K562 (cell line): ENCODE data around the gene PLTP. TPM values are rescaled to one million over a fixed set of nuclear protein-coding genes. Genes with fewer than 3 reads are reported as not detected.

Experiments used
- ATF1 ChIP-seq, 2 experiments: fragments of 450-650 bp in 1 of 2; IDR thresholded peaks; 2 replicates each; pipeline ENCODE4 v1.6.1; 2016; ENCODE audit warnings: missing compliant biosample characterization in 1 of 2, missing genetic modification characterization in 1 of 2
- BACH1 ChIP-seq: fragments of 200-800 bp; sonication (Bioruptor generic); IDR thresholded peaks from 2 replicates; pipeline ENCODE4 v1.6.1; 2016; ENCODE audit warnings: missing genetic modification characterization, missing compliant biosample characterization
- MECOM ChIP-seq: fragments of 250-450 bp; sonication (Bioruptor Pico); IDR thresholded peaks from 2 replicates; pipeline ENCODE4 v1.8.0; 2022; ENCODE audit warnings: inconsistent platforms
- MTA2 ChIP-seq: fragments of 450-650 bp; IDR thresholded peaks from 2 replicates; pipeline ENCODE4 v1.6.1; 2016; ENCODE audit warnings: low read depth
- NFIC ChIP-seq: fragments of 450-650 bp; IDR thresholded peaks from 2 replicates; pipeline ENCODE4 v1.6.1; 2017; ENCODE audit warnings: mild to moderate bottlenecking, inconsistent platforms
- SMARCE1 ChIP-seq: fragments of 450-650 bp; IDR thresholded peaks from 2 replicates; pipeline ENCODE4 v1.7.1; 2016; ENCODE audit warnings: mild to moderate bottlenecking
- ZC3H8 ChIP-seq: fragments of 450-650 bp; IDR thresholded peaks from 2 replicates; pipeline ENCODE4 v1.6.1; 2017
- ZNF174 ChIP-seq: fragments of 250-450 bp; sonication (Bioruptor Pico); IDR thresholded peaks from 2 replicates; pipeline ENCODE4 v1.4.0; 2020; ENCODE audit warnings: mild to moderate bottlenecking
- polyA plus RNA-seq, 8 experiments: library from polyadenylated mRNA; depleted of rRNA in 4 of 8; stranded (reverse) in 5 of 8; unstranded in 3 of 8; fragments of >200 nt; fragmentation: Nextera tagmentation in 2 of 8; fragmentation: Illumina TruSeq in 1 of 8; extraction: Ambion mirVana in 2 of 8; extraction: Trizol in 1 of 8; gene quantifications; 2 replicates each; pipeline versions ENCODE4 v1.2.1 to v1.2.3, GENCODE V29; 2011 to 2014; ENCODE audit warnings: inconsistent platforms in 1 of 8, missing spikeins in 1 of 8
- total RNA-seq, 7 experiments: library from RNA; depleted of rRNA in 6 of 7; stranded (reverse); fragments of >200 nt in 6 of 7; fragmentation: Illumina TruSeq in 2 of 7; extraction: Trizol in 2 of 7; gene quantifications; 2 replicates each; pipeline versions ENCODE4 v1.2.1 to v1.2.3, GENCODE V29; 2011 to 2021; ENCODE audit warnings: low replicate concordance in 1 of 7
- TF ChIP-seq, protein P1 (sequence below): fragments of 200-800 bp; sonication (Bioruptor generic); IDR thresholded peaks from 2 replicates; pipeline ENCODE4 v1.6.1; 2017; ENCODE audit warnings: missing genetic modification characterization, missing compliant biosample characterization
- TF ChIP-seq, protein P2 (sequence below): fragments of 450-650 bp; formaldehyde crosslinking; conservative IDR thresholded peaks from 2 replicates; pipeline ENCODE4 v1.4.0; 2022; ENCODE audit warnings: mild to moderate bottlenecking, missing genetic modification characterization
- TF ChIP-seq, protein P3 (sequence below): fragments of 200-600 bp; sonication (generic); IDR thresholded peaks from one replicate; pipeline ENCODE4 v1.6.1; 2012; ENCODE audit warnings: mild to moderate bottlenecking, low read depth, low read length, inconsistent platforms

Gene PLTP
- total and polyA plus RNA-seq, 9 of the 15 experiments (the other 6 are each of a cell fraction or from before 2014, with no cell fraction given), result 2.8 to 29.3 (median 17.6) TPM

DNA sequence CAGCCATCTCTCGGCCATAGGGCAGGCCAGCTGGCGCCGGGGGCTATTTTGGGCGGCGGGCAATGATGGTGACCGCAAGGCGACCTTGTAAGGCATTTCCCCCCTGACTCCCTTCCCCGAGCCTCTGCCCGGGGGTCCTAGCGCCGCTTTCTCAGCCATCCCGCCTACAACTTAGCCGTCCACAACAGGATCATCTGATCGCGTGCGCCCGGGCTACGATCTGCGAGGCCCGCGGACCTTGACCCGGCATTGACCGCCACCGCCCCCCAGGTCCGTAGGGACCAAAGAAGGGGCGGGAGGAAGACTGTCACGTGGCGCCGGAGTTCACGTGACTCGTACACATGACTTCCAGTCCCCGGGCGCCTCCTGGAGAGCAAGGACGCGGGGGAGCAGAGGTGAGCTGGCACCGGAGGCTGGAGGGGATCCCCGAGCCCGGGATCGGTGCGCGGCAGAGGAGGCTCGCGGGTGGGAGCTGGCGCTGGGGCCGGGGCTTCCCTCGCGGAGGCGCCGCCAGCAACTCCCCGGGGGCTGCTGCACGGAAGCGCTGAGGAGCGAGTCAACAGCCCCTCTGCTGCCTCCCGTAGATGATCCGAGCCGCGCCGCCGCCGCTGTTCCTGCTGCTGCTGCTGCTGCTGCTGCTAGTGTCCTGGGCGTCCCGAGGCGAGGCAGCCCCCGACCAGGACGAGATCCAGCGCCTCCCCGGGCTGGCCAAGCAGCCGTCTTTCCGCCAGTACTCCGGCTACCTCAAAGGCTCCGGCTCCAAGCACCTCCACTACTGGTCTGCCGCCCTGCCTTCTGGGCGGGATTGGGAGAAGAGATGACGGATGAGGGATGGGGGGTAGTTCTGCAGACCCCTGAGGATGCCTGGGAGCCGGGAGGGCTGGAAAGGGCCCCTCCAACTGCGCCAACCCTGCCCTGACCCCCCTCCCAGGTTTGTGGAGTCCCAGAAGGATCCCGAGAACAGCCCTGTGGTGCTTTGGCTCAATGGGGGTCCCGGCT lies 20.7 kb downstream of the PLTP start, which contains the start of the genes CTSA and NEURL2 (continued):
- TF ChIP-seq NFIC (peak; percentile 13; the same call in 1 of the 2 replicates), SMARCE1 (0 out of 2 replicates have a peak, but pooled peaks have one; percentile 26), MECOM (CRISPR knock-in tag) (no peak), BACH1 (tag) (no peak), MTA2 (no peak), ZC3H8 (no peak), ATF1 (CRISPR knock-in tag; IDR thresholded peaks at IDR 0.05) (no peak), ATF1 (tag; IDR thresholded peaks at IDR 0.05) (peak; percentile 56), ZNF174 (CRISPR knock-in tag) (no peak)
- TF ChIP-seq, protein P1, sequence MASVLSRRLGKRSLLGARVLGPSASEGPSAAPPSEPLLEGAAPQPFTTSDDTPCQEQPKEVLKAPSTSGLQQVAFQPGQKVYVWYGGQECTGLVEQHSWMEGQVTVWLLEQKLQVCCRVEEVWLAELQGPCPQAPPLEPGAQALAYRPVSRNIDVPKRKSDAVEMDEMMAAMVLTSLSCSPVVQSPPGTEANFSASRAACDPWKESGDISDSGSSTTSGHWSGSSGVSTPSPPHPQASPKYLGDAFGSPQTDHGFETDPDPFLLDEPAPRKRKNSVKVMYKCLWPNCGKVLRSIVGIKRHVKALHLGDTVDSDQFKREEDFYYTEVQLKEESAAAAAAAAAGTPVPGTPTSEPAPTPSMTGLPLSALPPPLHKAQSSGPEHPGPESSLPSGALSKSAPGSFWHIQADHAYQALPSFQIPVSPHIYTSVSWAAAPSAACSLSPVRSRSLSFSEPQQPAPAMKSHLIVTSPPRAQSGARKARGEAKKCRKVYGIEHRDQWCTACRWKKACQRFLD (CRISPR knock-in tag), result no peak
- TF ChIP-seq, protein P2, sequence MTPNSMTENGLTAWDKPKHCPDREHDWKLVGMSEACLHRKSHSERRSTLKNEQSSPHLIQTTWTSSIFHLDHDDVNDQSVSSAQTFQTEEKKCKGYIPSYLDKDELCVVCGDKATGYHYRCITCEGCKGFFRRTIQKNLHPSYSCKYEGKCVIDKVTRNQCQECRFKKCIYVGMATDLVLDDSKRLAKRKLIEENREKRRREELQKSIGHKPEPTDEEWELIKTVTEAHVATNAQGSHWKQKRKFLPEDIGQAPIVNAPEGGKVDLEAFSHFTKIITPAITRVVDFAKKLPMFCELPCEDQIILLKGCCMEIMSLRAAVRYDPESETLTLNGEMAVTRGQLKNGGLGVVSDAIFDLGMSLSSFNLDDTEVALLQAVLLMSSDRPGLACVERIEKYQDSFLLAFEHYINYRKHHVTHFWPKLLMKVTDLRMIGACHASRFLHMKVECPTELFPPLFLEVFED (CRISPR knock-in tag), result no peak
- TF ChIP-seq, protein P3, sequence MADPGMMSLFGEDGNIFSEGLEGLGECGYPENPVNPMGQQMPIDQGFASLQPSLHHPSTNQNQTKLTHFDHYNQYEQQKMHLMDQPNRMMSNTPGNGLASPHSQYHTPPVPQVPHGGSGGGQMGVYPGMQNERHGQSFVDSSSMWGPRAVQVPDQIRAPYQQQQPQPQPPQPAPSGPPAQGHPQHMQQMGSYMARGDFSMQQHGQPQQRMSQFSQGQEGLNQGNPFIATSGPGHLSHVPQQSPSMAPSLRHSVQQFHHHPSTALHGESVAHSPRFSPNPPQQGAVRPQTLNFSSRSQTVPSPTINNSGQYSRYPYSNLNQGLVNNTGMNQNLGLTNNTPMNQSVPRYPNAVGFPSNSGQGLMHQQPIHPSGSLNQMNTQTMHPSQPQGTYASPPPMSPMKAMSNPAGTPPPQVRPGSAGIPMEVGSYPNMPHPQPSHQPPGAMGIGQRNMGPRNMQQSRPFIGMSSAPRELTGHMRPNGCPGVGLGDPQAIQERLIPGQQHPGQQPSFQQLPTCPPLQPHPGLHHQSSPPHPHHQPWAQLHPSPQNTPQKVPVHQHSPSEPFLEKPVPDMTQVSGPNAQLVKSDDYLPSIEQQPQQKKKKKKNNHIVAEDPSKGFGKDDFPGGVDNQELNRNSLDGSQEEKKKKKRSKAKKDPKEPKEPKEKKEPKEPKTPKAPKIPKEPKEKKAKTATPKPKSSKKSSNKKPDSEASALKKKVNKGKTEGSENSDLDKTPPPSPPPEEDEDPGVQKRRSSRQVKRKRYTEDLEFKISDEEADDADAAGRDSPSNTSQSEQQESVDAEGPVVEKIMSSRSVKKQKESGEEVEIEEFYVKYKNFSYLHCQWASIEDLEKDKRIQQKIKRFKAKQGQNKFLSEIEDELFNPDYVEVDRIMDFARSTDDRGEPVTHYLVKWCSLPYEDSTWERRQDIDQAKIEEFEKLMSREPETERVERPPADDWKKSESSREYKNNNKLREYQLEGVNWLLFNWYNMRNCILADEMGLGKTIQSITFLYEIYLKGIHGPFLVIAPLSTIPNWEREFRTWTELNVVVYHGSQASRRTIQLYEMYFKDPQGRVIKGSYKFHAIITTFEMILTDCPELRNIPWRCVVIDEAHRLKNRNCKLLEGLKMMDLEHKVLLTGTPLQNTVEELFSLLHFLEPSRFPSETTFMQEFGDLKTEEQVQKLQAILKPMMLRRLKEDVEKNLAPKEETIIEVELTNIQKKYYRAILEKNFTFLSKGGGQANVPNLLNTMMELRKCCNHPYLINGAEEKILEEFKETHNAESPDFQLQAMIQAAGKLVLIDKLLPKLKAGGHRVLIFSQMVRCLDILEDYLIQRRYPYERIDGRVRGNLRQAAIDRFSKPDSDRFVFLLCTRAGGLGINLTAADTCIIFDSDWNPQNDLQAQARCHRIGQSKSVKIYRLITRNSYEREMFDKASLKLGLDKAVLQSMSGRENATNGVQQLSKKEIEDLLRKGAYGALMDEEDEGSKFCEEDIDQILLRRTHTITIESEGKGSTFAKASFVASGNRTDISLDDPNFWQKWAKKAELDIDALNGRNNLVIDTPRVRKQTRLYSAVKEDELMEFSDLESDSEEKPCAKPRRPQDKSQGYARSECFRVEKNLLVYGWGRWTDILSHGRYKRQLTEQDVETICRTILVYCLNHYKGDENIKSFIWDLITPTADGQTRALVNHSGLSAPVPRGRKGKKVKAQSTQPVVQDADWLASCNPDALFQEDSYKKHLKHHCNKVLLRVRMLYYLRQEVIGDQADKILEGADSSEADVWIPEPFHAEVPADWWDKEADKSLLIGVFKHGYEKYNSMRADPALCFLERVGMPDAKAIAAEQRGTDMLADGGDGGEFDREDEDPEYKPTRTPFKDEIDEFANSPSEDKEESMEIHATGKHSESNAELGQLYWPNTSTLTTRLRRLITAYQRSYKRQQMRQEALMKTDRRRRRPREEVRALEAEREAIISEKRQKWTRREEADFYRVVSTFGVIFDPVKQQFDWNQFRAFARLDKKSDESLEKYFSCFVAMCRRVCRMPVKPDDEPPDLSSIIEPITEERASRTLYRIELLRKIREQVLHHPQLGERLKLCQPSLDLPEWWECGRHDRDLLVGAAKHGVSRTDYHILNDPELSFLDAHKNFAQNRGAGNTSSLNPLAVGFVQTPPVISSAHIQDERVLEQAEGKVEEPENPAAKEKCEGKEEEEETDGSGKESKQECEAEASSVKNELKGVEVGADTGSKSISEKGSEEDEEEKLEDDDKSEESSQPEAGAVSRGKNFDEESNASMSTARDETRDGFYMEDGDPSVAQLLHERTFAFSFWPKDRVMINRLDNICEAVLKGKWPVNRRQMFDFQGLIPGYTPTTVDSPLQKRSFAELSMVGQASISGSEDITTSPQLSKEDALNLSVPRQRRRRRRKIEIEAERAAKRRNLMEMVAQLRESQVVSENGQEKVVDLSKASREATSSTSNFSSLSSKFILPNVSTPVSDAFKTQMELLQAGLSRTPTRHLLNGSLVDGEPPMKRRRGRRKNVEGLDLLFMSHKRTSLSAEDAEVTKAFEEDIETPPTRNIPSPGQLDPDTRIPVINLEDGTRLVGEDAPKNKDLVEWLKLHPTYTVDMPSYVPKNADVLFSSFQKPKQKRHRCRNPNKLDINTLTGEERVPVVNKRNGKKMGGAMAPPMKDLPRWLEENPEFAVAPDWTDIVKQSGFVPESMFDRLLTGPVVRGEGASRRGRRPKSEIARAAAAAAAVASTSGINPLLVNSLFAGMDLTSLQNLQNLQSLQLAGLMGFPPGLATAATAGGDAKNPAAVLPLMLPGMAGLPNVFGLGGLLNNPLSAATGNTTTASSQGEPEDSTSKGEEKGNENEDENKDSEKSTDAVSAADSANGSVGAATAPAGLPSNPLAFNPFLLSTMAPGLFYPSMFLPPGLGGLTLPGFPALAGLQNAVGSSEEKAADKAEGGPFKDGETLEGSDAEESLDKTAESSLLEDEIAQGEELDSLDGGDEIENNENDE, result no peak
